ENCODE data around the gene MTRF1L. TPM values are rescaled to one million over a fixed set of nuclear protein-coding genes. Genes with fewer than 3 reads are reported as not detected.

MTRF1L gene
- total and polyA plus RNA-seq, 2 of the 13 experiments (the other 11 are each of a cell fraction or from before 2014, with no cell fraction given) = 17.6 to 28.7 TPM

- H4K20me1 ChIP-seq (ENCODE audit: insufficient read depth, low read length) = no peaks in the 10 kb centered on the region
- no TSS peak for BruUV-seq (replicated peaks)
- TF ChIP-seq ZNF607 (CRISPR knock-in tag; IDR thresholded peaks at IDR 0.05; ENCODE audit: borderline replicate concordance) (no peak), ZNF256 (CRISPR knock-in tag; conservative IDR thresholded peaks at IDR 0.05) (no peak), SPEN (CRISPR knock-in tag; IDR thresholded peaks at IDR 0.05; ENCODE audit: low read depth) (no peak), E2F2 (CRISPR knock-in tag; IDR thresholded peaks at IDR 0.05; ENCODE audit: borderline replicate concordance) (no peak), ZBTB2 (CRISPR knock-in tag; IDR thresholded peaks at IDR 0.05; ENCODE audit: low read depth) (no peak), PHF5A (CRISPR knock-in tag; IDR thresholded peaks at IDR 0.05; ENCODE audit: low read depth, unreplicated experiment) (no peak)
- no peaks in the 10 kb centered on the region for H3K79me2 ChIP-seq (ENCODE audit: insufficient read depth, low read length)
- ChIA-PET POLR2A (no interaction called here), CTCF (ENCODE audit: low intra/inter-chr PET ratio, low total read pairs) (no interaction called here)
- H3K9me3 ChIP-seq (ENCODE audit: low read length) = no peaks in the 10 kb centered on the region
- in situ Hi-C loops (cut with HindIII; ENCODE audit: extremely low pct_ligation_motif_present, low pct_unique_long_range_greater_than_20kb) = loop anchor here (25.0 kb wide), 1 partner anchor 465 kb away; no protein-coding TSS in a partner anchor
- intact Hi-C loops (cut with micrococcal nuclease; ENCODE audit: unreplicated experiment) = no loop called here
- no peak for FAIRE-seq
- no peaks in the 10 kb centered on the region for H3K4me1 ChIP-seq (ENCODE audit: insufficient read depth, low read length)
- no peak overlapping the region for H3K4me2 ChIP-seq (ENCODE audit: low read depth, low read length)
- no peak for DNase-seq (ENCODE audit: low spot score)
- no peaks in the 10 kb centered on the region for H3K36me3 ChIP-seq (replicated peaks in 1 of 2; ENCODE audit: control insufficient read depth in 1 of 2, insufficient read depth in 2 of 2, low read length in 2 of 2)
- H3K27ac ChIP-seq (ENCODE audit: extremely low read length, insufficient read depth, low read length) = no peak overlapping the region
- no peaks in the 10 kb centered on the region for H3K27me3 ChIP-seq (ENCODE audit: control insufficient read depth in 1 of 2, insufficient read depth in 2 of 2, low read length in 2 of 2)
- H2AFZ ChIP-seq (ENCODE audit: low read length) = no peak overlapping the region
- ATAC-seq = no peak
- 22% methylated on average over 2 of the region's 2 CpGs for WGBS (ENCODE audit: low lambda C conversion rate)
- H3K9ac ChIP-seq (ENCODE audit: insufficient read depth, low read depth, low read length) = no peak overlapping the region
- H3K4me3 ChIP-seq (replicated peaks in 1 of 3; ENCODE audit: insufficient read depth in 1 of 3, low read depth in 2 of 3, low read length in 3 of 3) = no peak overlapping the region
Measured at GRCh38 chr6:153047386-153047785, 44.9 kb upstream of the MTRF1L start.

GRCh38 chr6:153045271-153045670 lies 42.8 kb upstream of the MTRF1L start:
- H3K79me2 ChIP-seq (ENCODE audit: insufficient read depth, low read length) = no peaks in the 10 kb centered on the region
- intact Hi-C loops (cut with micrococcal nuclease; ENCODE audit: unreplicated experiment) (no loop called here), in situ Hi-C loops (cut with HindIII; ENCODE audit: extremely low pct_ligation_motif_present, low pct_unique_long_range_greater_than_20kb) (loop anchor here (25.0 kb wide), 1 partner anchor 467 kb away; no protein-coding TSS in a partner anchor)
- H3K27ac ChIP-seq (ENCODE audit: extremely low read length, insufficient read depth, low read length) = no peak overlapping the region
- H3K36me3 ChIP-seq (replicated peaks in 1 of 2; ENCODE audit: control insufficient read depth in 1 of 2, insufficient read depth in 2 of 2, low read length in 2 of 2) = no peaks in the 10 kb centered on the region
- H2AFZ ChIP-seq (ENCODE audit: low read length) = no peak overlapping the region
- POLR2A ChIA-PET = no interaction called here
- H3K27me3 ChIP-seq (ENCODE audit: control insufficient read depth in 1 of 2, insufficient read depth in 2 of 2, low read length in 2 of 2) = no peaks in the 10 kb centered on the region
- no peak overlapping the region for H3K9ac ChIP-seq (ENCODE audit: insufficient read depth, low read depth, low read length)
- DNase-seq (ENCODE audit: low spot score) (no peak), ATAC-seq (no peak), FAIRE-seq (no peak)
- no TSS peak for BruUV-seq (replicated peaks)
- CTCF ChIA-PET (ENCODE audit: low intra/inter-chr PET ratio, low total read pairs) = no interaction called here
- H4K20me1 ChIP-seq (ENCODE audit: insufficient read depth, low read length) = no peaks in the 10 kb centered on the region
- H3K4me2 ChIP-seq (ENCODE audit: low read depth, low read length) = no peak overlapping the region
- no peaks in the 10 kb centered on the region for H3K4me1 ChIP-seq (ENCODE audit: insufficient read depth, low read length)
- no peak overlapping the region for H3K4me3 ChIP-seq (replicated peaks in 1 of 3; ENCODE audit: insufficient read depth in 1 of 3, low read depth in 2 of 3, low read length in 3 of 3)
- no peaks in the 10 kb centered on the region for H3K9me3 ChIP-seq (ENCODE audit: low read length)
- TF ChIP-seq ZFP1 (CRISPR knock-in tag; IDR thresholded peaks at IDR 0.05) = no peak
- no peak for TF ChIP-seq SRF (IDR thresholded peaks at IDR 0.05; ENCODE audit: low read depth, low read length)
- TF ChIP-seq TFE3 (CRISPR knock-in tag; IDR thresholded peaks at IDR 0.05) = no peak
- no peak for TF ChIP-seq CCAR2 (optimal IDR thresholded peaks at IDR 0.05; ENCODE audit: low read depth, low read length)
- no peak for TF ChIP-seq ZMAT3 (CRISPR knock-in tag; conservative IDR thresholded peaks at IDR 0.05)
- no peak for TF ChIP-seq ARID5B (CRISPR knock-in tag; IDR thresholded peaks at IDR 0.05)

All from HepG2 (cell line).